ENCODE results near the gene KNOP1.
"Not testable (repeated sequence)": the region's sequence is repeated elsewhere in the genome, so short reads cannot be mapped to it uniquely, and the experiment has no call there.

The KNOP1 gene

DNA sequence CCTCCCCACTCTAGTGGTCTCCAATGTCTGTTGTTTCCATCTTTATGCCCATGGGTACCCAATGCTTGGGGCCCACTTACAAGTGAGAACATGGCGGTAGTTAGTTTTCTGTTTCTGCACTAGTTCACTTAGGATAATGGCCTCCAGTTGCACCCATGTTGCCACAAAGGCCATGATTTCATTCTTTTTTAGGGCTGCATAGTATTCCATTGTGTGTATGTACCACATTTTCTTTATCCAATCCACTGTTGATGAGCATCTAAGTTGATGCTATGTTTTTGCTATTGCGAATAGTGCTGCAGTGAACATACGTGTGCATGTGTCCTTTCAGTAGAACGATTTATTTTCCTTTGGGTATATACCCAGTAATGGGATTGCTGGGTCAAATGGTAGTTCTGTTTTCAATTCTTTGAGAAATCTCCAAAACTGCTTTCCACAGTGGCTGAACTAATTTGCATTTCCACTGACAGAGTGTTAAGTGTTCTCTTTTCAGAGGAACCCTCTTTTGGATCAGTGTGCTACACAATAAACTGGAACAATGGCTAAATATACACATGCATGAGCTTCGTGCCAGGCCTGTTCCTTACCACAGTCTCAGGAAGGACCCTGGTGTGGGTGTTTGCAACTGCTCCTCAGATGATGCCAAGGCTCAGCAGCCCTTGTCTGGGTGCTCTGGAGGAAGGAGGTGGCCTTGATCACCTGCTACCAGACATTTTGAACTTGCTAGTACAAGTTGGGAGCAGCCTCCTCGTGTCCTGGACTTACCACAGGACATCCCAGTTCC lies 34.4 kb downstream of the KNOP1 start:
- DNase-seq (ENCODE audit: low read depth), result no peak

DNA sequence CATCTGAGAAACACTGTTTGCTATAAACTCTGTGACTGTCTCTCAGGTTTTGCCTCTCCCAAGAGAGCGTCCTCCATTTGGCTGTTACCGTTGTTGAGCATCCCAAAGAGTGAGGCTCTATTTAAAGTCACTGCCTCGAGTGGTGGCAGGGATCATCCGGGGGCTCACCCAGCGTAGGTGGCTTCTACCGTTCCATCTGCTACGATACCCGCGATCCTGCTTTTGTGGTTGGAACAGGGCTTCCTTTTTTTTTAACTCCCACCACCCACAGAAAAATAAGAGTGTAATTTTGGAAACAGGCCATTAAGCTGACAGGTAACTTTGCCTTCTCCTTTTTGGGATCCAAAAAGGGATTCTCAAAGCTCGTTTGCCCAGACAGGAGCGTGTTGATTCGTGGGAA lies 36.4 kb downstream of the KNOP1 start:
- no peak for DNase-seq (ENCODE audit: low read depth)

DNA sequence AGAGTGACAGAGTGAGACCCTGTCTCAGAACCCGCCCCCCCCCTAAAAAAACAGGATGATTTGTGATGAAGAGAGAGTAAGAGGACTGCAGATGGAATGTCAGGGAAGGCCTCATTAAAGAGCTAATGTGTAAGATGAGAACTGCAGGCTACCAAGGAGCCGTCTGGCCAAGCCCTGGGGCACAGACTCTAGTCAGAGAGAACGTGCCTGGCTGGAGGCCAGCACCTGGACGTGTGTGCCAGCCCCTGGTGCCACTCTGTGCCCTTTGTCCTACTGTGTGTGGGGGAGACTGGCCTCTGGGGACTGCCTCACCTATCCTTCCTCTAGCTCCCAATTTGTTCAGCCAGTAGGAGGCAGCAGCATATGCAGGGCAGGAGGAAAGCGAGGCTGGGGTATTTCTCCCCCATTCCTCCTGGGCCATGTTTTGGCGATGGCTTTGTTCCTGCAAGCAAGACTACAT lies 37.1 kb downstream of the KNOP1 start:
- DNase-seq (ENCODE audit: low read depth), result no peak

DNA sequence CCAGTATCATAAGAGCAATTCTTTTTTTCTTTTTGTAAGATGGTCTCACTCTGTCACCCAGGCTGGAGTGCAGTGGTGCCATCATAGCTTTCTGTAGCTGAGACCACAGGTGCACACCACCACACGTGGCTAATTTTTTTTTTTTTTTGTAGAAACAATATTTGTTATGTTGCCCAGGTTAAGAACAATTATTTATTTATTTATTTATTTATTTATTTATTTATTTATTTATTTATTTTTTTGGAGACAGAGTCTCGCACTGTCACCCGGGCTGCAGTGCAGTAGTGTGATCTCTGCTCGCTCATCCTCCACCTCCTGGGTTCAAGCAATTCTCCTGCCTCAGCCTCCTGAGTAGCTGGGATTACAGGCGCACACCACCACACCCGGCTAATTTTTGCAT lies 38.7 kb downstream of the KNOP1 start:
- DNase-seq (ENCODE audit: low read depth), result not testable (repeated sequence)

DNA sequence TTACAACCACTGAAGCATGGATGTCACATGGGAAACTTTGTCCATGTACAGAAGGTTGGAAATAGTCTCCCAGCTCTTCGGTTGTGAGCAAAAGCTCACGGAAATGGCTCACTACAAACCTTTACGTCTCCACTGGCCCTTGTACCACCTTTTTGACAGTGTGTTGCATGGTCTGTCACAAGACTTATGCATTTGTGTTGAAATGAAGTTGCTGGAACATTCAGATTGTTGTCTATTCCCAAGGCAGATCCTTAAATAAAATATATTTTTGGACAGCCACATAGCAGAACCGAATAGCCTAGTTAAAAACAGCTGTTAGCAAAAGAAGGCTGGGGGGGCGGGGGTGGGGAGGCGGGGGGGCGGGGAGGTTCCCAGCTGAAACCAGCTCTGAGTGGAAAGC lies 39.2 kb downstream of the KNOP1 start:
- no peak for DNase-seq (ENCODE audit: low read depth)

DNA sequence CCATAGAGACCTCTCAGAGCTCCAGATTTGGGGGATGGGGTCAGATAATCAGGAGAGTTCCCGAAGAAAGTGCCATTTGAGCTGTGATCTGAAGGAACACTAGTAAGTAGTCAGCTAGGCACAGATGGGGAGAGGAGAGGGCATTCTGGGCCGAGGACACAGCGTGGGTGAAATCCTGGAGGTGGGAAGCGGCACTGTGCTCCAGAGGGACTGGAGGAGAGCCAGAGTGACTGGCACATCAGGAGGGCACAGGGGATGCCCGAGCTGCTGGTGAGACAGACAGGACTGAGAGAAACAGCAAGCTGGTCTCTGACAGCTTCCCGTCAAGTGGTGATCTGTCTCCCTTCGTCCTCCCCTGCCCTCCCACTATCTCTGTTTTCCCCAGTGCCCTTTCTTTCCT lies 40.6 kb downstream of the KNOP1 start:
- no peak for DNase-seq (ENCODE audit: low read depth)

DNA sequence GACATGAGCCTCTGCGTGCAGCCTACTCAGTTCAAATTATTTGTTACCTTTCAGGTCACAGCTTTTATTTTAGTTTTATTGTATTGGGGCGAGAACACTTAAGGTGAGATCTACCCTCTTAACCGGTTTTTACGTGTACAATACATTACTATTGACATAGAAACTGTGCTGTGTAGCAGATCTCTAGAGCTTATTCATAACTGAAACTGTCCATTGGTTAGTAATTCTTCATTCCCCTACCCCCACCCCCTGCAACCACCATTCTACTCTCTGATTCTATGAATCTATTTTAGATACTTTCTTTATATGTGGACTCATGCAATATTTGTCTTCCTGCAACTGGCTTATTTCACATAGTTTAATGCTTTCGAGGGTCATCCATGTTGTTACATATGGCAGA lies 43.5 kb downstream of the KNOP1 start:
- DNase-seq (ENCODE audit: low read depth), result no peak

DNA sequence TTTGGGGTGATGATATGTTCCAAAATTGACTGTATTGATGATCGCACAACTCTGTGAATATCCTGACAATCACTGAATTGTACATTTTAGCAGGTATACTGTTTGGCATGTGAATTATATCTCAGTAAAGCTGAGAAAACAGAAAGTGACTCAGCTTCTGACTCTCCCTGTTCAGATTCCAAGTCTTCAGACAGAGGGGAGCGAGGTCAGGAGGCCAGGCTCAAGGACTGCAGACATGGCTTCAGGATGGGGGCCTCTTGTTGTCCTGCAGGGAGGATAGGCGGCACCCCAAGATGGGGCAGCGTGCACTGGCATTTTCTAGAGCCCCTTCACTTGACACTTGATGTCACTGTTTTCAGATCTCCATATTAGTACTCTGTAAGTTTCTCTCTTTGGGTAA lies 45.6 kb downstream of the KNOP1 start:
- DNase-seq (ENCODE audit: low read depth), result peak; percentile 61

DNA sequence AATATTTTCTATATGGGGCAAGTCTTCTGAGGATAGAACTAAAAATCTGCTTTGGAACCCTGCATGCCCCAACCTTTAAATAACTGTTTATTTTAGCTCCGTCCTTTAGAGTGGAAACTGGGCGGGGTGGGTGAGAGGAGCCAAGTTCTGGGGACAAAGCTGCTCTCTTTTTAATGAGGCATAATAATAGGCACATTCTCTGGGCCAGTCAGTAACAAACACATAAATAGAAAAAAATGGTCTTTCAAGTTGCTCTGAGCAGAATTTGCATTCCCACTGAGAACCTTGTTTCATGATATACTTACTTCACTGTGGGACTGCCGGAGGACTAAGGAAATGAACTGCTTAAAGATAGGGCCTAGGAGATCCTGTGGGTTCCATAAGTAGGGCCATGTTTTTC lies 51.5 kb downstream of the KNOP1 start:
- no peak for DNase-seq (ENCODE audit: low read depth)

DNA sequence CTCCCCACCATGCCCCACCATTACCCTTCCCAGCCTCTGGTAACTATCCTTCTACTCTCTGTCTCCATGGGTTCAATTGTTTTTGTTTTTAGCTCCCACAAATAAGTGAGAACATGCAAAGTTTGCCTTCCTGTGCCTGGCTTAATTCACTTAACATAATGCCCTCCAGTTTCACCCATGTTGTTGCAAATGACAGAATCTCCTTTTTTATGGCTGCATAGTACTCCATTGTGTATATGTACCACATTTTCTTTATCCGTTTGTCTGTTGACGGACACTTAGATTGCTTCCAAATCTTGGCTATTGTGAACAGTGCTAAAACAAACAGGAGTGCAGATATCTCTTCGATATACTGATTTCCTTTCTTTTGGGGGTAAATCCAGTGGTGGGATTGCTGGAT lies 52.7 kb downstream of the KNOP1 start:
- not testable (repeated sequence) for DNase-seq (ENCODE audit: low read depth)

DNA sequence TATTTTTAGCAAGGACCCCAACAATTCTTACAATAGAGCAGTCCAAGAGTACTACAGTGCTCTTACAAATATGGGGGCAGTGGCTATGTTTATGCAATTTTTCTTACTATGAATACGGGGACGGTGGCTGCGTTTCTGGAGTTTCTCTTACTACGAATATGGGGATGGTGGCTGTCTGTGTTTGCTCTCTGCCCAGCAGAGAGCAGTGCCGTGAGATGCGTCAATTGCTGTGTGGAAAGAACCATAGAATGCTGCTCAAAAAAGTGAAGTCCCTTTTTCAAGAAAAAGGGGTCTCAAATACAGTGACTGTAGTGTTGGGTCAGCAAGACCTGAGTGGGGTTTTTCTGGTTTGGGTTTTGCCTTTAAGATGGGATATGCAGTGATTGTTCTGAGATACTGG lies 53.9 kb downstream of the KNOP1 start:
- no peak for DNase-seq (ENCODE audit: low read depth)

DNA sequence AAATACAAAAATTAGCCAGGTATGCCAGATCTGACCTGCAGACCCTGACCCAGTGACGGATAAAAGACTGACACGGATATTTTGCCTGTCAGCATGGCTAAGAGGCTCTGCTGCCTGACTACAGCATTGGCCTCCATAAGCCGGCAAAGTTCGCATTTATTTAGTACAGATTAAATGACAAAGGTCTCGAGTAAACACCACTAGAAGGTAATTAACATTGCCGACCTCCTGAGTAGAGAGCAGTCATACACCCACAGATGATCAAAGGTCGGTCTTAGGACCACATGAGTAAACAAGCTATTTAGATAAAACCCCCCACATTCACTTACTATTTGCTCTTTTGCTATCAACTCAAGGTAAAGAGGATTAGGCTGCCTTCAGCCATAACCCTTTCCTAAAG lies 55.7 kb downstream of the KNOP1 start:
- no peak for DNase-seq (ENCODE audit: low read depth)

DNA sequence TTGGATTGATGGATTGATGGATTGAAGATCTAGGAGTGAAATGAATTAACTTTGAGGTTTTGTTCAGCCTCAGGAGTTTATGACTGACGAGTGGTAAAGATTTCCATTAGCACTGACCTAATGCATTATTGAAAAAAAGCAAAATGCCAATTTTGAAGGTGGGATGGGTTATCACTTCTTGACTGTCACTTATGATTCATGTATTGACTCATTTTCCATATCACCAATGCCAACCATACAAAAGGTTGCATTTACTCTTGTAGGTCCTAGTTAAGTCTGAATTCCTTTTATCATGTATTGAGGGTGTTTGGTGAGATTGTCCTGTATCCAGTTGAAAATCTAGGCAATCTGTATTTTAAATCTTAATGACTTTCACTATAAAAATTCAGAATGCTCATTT lies 57.6 kb downstream of the KNOP1 start:
- no peak for DNase-seq (ENCODE audit: low read depth)

DNA sequence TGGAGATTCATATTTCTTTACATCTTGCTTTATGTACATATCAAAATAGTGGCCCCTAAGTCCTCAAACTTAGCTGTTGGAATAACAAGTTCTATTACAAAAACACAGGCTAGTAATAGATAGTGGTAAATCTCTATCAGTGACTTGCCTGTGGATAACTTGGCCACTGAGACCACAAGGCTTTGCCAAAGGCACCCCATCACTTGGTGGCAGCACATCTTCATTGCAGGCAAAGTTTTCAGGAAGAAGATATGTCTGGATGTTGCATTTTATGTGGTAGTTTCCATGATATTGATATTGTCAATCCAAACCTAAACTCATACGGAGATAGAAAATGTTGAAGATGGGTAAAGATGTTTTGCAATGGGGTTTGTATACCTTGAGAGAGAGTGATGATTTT lies 58.5 kb downstream of the KNOP1 start:
- DNase-seq (ENCODE audit: low read depth), result no peak

DNA sequence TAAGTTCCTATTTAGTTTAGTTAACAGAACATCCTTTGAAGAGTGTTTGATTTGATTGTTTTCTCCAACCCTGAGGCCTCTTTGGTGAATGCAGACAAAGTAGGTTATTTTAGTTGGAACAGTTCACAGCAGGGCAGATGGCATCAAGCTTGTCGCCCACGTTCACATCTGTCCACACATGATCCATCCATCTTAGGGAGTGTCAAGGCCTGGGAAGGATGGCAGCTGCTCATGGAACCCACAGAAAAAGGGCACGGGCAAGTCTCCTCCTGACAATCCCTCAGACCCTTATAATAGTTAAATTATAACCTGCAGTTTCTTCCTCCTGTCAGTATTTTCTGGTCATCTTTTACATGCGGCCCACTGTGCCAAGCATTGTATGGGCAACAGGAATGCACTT lies 60.2 kb downstream of the KNOP1 start:
- no peak for DNase-seq (ENCODE audit: low read depth)

DNA sequence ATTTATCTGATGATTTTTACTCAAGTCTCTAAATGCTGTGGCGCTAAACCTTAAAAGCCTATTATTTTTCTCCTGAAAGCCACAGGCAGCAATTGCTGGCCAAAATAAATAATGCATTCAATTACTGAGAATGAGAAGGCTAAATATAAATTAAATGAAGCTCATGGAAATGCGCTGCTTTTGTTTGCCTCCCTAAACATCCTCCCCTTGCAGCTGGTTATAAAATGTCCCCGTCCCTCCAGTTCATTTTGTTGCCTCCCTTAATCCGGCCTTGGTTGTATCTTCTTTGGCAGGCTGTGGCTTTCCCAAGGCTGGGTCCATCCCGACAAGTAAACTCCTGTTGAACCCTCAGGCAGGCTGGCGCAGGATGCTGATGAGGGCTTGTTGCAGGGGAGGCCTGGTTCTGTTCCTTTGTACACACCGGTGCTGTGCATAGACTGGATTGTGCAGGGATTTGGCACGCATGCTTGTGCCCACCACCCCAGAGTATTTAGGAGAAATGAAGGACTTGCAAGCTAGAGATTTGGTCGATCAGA lies 62.7 kb downstream of the KNOP1 start:
- no peak for DNase-seq (ENCODE audit: low read depth)

DNA sequence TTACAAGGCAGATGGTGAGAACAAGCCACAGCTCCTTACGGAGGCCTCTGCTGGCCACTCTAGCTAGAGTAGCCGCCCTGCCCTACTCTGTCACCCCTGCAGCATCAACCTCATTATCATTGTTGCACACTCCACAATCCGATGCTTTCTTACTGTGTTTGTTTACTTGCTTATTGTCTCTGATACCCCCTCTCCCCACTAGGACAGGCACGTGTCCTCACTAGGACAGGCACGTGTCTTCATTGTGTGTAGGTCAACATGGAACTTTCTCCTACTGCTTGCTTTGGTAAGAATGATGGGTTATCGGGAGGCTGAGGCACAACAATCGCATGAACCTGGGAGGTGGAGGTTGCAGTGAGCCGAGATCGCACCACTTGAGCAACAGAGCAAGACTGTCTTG lies 63.9 kb downstream of the KNOP1 start:
- DNase-seq (ENCODE audit: low read depth), result no peak

Data from iris pigment epithelial cell (primary cell).